IMR-90 (cell line): Measurements from ENCODE around the gene CLDN18. TPM values are rescaled to one million over a fixed set of nuclear protein-coding genes. Genes with fewer than 3 reads are reported as not detected.

Source experiments
- ATAC-seq: fragments of 200-7000 bp; cut with Tn5 transposase; 2 replicates; pipeline ENCODE4 v1.9.1; 2020; ENCODE audit warnings: low read depth, mild to moderate bottlenecking, moderate library complexity
- BruUV-seq: library from RNA; stranded (reverse); fragments of 400-500 nt; replicated peaks from 2 replicates; lab custom pipeline; 2021; lab: Mats Ljungman, UMichigan
- CTCF ChIA-PET: fragments of 300-600 bp; formaldehyde crosslinking; extraction: SDS; loops from one replicate; lab custom pipeline; 2021; ENCODE audit warnings: antibody characterized with exemption; lab: Yijun Ruan, JAX
- POLR2A ChIA-PET: fragments of 300-600 bp; sonication (Branson Sonifier 250); formaldehyde crosslinking; loops from one replicate; lab custom pipeline; 2022; ENCODE audit warnings: antibody characterized with exemption; ENCODE audit not compliant: unreplicated experiment; lab: Charles Lee
- DNase-seq: peaks from one replicate; pipeline ENCODE4 v3.0.0; 2013
- H2AFZ ChIP-seq: replicated peaks from 2 replicates; pipeline ENCODE3; 2013; ENCODE audit warnings: low read length, mild to moderate bottlenecking; ENCODE audit not compliant: poor library complexity
- H2AK5ac ChIP-seq: 2 replicates; pipeline ENCODE4 v1.6.1; 2013; ENCODE audit warnings: low read depth, low read length, inconsistent platforms
- H2AK9ac ChIP-seq: replicated peaks from 2 replicates; pipeline ENCODE3; 2013; ENCODE audit warnings: mild to moderate bottlenecking, low read depth, low read length, moderate library complexity; ENCODE audit not compliant: poor library complexity
- H2BK120ac ChIP-seq: 2 replicates; pipeline ENCODE4 v1.6.1; 2013; ENCODE audit warnings: low read depth, low read length, inconsistent platforms
- H2BK15ac ChIP-seq: 3 replicates; pipeline ENCODE4 v1.6.1; 2013; ENCODE audit warnings: low read depth, low read length, inconsistent platforms
- H2BK20ac ChIP-seq: 2 replicates; pipeline ENCODE4 v1.6.1; 2013; ENCODE audit warnings: low read depth, mild to moderate bottlenecking, inconsistent platforms, low read length, moderate library complexity
- H2BK5ac ChIP-seq: 2 replicates; pipeline ENCODE4 v1.6.1; 2013; ENCODE audit warnings: mild to moderate bottlenecking, low read depth, low read length, inconsistent platforms; ENCODE audit not compliant: poor library complexity, severe bottlenecking
- H3K14ac ChIP-seq: replicated peaks from 2 replicates; pipeline ENCODE4 v1.6.1; 2013; ENCODE audit warnings: low read depth, low read length, inconsistent platforms
- H3K18ac ChIP-seq: 2 replicates; pipeline ENCODE4 v1.6.1; 2013; ENCODE audit warnings: low read depth, low read length, control low read depth
- H3K23ac ChIP-seq: 2 replicates; pipeline ENCODE4 v1.6.1; 2013; ENCODE audit warnings: low read depth, low read length, inconsistent platforms
- H3K27ac ChIP-seq: 2 replicates; pipeline ENCODE4 v1.5.1; 2013; ENCODE audit warnings: mild to moderate bottlenecking, control low read depth, low read length; ENCODE audit not compliant: insufficient read depth
- H3K27me3 ChIP-seq: 2 replicates; pipeline ENCODE4 v1.6.1; 2013; ENCODE audit warnings: low read length; ENCODE audit not compliant: control insufficient read depth, insufficient read depth
- H3K36me3 ChIP-seq: 2 replicates; pipeline ENCODE4 v1.6.1; 2013; ENCODE audit warnings: low read length, mixed read lengths; ENCODE audit not compliant: control insufficient read depth, insufficient read depth
- H3K4ac ChIP-seq: 2 replicates; pipeline ENCODE4 v1.6.1; 2013; ENCODE audit warnings: low read depth, low read length, inconsistent platforms
- H3K4me1 ChIP-seq: 2 replicates; pipeline ENCODE4 v1.6.1; 2013; ENCODE audit warnings: low read length, mixed read lengths; ENCODE audit not compliant: control insufficient read depth, insufficient read depth
- H3K4me2 ChIP-seq: 2 replicates; pipeline ENCODE4 v1.6.1; 2013; ENCODE audit warnings: low read depth, mild to moderate bottlenecking, control low read depth, low read length, moderate library complexity
- H3K4me3 ChIP-seq: 2 replicates; pipeline ENCODE4 v1.5.1; 2013; ENCODE audit warnings: low read depth, mild to moderate bottlenecking, control low read depth, low read length, moderate library complexity; ENCODE audit not compliant: insufficient read depth
- H3K56ac ChIP-seq: 2 replicates; pipeline ENCODE4 v1.6.1; 2013; ENCODE audit warnings: low read length, inconsistent platforms; ENCODE audit not compliant: insufficient read depth; ENCODE audit errors: extremely low read depth
- H3K79me1 ChIP-seq, 2 experiments: 2 replicates each; pipeline ENCODE4 v1.6.1; 2013; ENCODE audit warnings: low read length in 2 of 2, inconsistent platforms in 1 of 2, low read depth in 1 of 2
- H3K9ac ChIP-seq: 2 replicates; pipeline ENCODE4 v1.6.1; 2013; ENCODE audit warnings: low read depth, low read length, control low read depth
- H3K9me1 ChIP-seq: 2 replicates; pipeline ENCODE4 v1.6.1; 2013; ENCODE audit warnings: low read length, inconsistent platforms; ENCODE audit not compliant: insufficient read depth
- H3K9me3 ChIP-seq: 2 replicates; pipeline ENCODE4 v1.6.1; 2013; ENCODE audit warnings: low read length; ENCODE audit not compliant: control insufficient read depth, insufficient read depth
- H4K20me1 ChIP-seq: 2 replicates; pipeline ENCODE4 v1.6.1; 2013; ENCODE audit warnings: low read length, inconsistent platforms; ENCODE audit not compliant: insufficient read depth
- H4K5ac ChIP-seq: 2 replicates; pipeline ENCODE4 v1.6.1; 2013; ENCODE audit warnings: mild to moderate bottlenecking, low read depth, low read length, control low read depth
- H4K8ac ChIP-seq, 2 experiments: 2 replicates each; pipeline ENCODE4 v1.6.1; 2013; ENCODE audit warnings: low read depth in 2 of 2, low read length in 2 of 2, control low read depth in 1 of 2, inconsistent platforms in 1 of 2
- H4K91ac ChIP-seq: 2 replicates; pipeline ENCODE4 v1.6.1; 2013; ENCODE audit warnings: low read depth, low read length, inconsistent platforms; ENCODE audit not compliant: insufficient read depth
- BHLHE40 ChIP-seq: fragments of 150-350 bp; IDR thresholded peaks from 2 replicates; pipeline ENCODE4 v1.6.1; 2016; ENCODE audit warnings: mild to moderate bottlenecking, low read depth, low read length
- FOS ChIP-seq: fragments of 150-350 bp; IDR thresholded peaks from 2 replicates; pipeline ENCODE4 v1.6.1; 2016; ENCODE audit warnings: low read depth, low read length
- MAFK ChIP-seq: IDR thresholded peaks from 2 replicates; pipeline ENCODE4 v1.6.1; 2012; ENCODE audit warnings: low read depth, low read length, improper control_type of control experiment
- MXI1 ChIP-seq: IDR thresholded peaks from 2 replicates; pipeline ENCODE4 v1.6.1; 2012; ENCODE audit warnings: low read depth, mild to moderate bottlenecking, low read length, moderate library complexity, borderline replicate concordance
- NFE2L2 ChIP-seq: fragments of 150-350 bp; IDR thresholded peaks from 2 replicates; pipeline ENCODE4 v1.6.1; 2016; ENCODE audit warnings: low read depth, mild to moderate bottlenecking, low read length
- POLR2A ChIP-seq: IDR thresholded peaks from 2 replicates; pipeline ENCODE4 v1.6.1; 2012; ENCODE audit warnings: mild to moderate bottlenecking, low read depth, low read length
- RFX5 ChIP-seq: IDR thresholded peaks from 2 replicates; pipeline ENCODE4 v1.8.0; 2012; ENCODE audit warnings: low read depth, mild to moderate bottlenecking, low read length, moderate library complexity
- WGBS, 2 experiments: methylation state at CpG; one replicate each; pipeline versions ENCODE4 v1.1.5 to v1.1.7; 2013; ENCODE audit warnings: missing lambda C conversion rate in 2 of 2; ENCODE audit not compliant: insufficient read length in 1 of 2; ENCODE audit errors: extremely low coverage in 2 of 2; 5-methylcytosine and 5-hydroxymethylcytosine counted together
- dilution Hi-C: fragments of 300-500 bp; cut with HindIII; formaldehyde crosslinking; loops from one replicate; pipeline ENCODE4 v1.14.3; 2018; ENCODE audit warnings: low sequenced_read_pairs; ENCODE audit not compliant: unreplicated experiment
- in situ Hi-C: fragments of 300-500 bp; cut with MboI; formaldehyde crosslinking; loops from 3 replicates; pipeline ENCODE4 v1.14.3; 2019; ENCODE audit warnings: low sequenced_read_pairs, inconsistent platforms, mixed read lengths
- intact Hi-C: fragments of 100-400 bp; cut with micrococcal nuclease; formaldehyde crosslinking; loops from 2 replicates; pipeline ENCODE4 v1.10.0; 2022
- polyA plus RNA-seq, 3 experiments: library from polyadenylated mRNA; depleted of rRNA; stranded (reverse); fragments of >200 nt; gene quantifications; 2 replicates each; pipeline ENCODE4 v1.2.3, GENCODE V29; 2012; ENCODE audit warnings: low replicate concordance in 1 of 3
- total RNA-seq: library from RNA; depleted of rRNA; stranded (reverse); fragments of >200 nt; gene quantifications from 2 replicates; pipeline ENCODE4 v1.2.3, GENCODE V29; 2012
- TF ChIP-seq, protein P1 (sequence below): fragments of 150-350 bp; IDR thresholded peaks from 2 replicates; pipeline ENCODE4 v1.6.1; 2017; ENCODE audit warnings: mild to moderate bottlenecking, antibody characterized with exemption, low read length, low read depth

Gene CLDN18
- total and polyA plus RNA-seq, 2 of the 4 experiments (the other 2 are of a cell fraction): not detected

DNA sequence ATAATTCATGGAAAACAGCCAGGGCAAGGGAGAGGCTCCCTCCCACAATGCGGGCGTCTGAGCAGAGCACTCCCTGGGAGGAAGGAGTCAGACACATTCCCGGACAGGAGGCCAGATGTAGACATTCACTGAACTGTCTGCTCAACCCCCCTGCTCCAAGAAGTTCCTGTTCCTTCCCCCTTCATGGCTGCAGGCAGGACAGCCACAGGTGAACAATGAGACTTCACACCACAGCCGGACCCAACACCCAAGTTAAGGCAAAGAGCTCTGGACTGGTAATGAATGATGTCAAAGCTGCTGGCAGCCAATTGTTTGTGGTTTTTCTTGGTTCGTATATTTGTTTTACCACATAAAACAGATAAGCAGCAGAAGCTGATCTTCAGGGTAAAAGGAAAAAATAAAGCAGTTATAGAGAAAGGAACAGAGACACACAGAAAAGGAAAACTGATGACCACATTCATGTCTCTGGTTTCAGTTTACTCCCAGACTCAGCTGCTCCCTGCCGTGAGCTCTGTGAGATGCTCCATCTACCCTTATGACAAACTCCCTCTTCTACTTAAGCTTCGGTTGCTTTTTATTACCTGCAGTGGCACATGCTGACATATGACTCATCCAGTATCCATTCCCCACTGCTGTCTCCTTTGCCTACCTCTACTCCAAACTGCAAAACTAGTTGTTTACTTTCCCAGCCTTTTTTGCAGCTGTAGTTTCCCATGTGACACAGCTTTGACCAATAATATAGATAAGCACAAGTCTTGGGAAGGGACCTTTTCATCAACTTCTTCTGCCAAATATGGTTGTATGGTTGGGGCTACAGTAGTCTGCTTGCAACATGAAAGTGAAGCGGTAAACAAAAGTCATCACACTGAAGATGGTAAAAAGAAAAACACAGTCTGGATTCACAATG lies 72.4 kb downstream of the CLDN18 start:
- Histone ChIP-seq H3K14ac (peak overlapping the region; percentile 70), H2BK20ac (0 out of 2 replicates have a peak overlapping the region, but pooled peaks have one; percentile 10), H2AK5ac (peak overlapping the region; percentile 87; the same call in 1 of the 2 replicates), H3K79me1 (peaks cover 13 to 48% of the 10 kb centered on the region in 2 experiments; a peak in 3 of 4 replicates), H3K4ac (peak overlapping the region; percentile 84), H4K5ac (peak overlapping the region; percentile 13; the same call in 1 of the 2 replicates), H3K56ac (peak overlapping the region; percentile 49), H3K23ac (peak overlapping the region; percentile 69), H4K8ac (peak overlapping the region; percentile 28 to 30; a peak in 1 of 4 replicates), H2AK9ac (peak overlapping the region; percentile 79), H3K9me3 (no peaks in the 10 kb centered on the region), H3K4me1 (peaks cover 26% of the 10 kb centered on the region), H3K9ac (peak overlapping the region; percentile 55), H3K9me1 (peaks cover 35% of the 10 kb centered on the region), H3K4me3 (peak overlapping the region; percentile 26), H3K18ac (peak overlapping the region; percentile 40; the same call in 1 of the 2 replicates), H3K27ac (peak overlapping the region; percentile 71), H4K20me1 (peaks cover 32% of the 10 kb centered on the region), H4K91ac (peak overlapping the region; percentile 78), H2BK15ac (peak overlapping the region; percentile 53; the same call in 1 of the 3 replicates), H2BK120ac (peak overlapping the region; percentile 75), H3K4me2 (peak overlapping the region; percentile 84), H3K27me3 (no peaks in the 10 kb centered on the region), H2AFZ (peak overlapping the region; percentile 79), H2BK5ac (peak overlapping the region; percentile 81), H3K36me3 (peaks cover 21% of the 10 kb centered on the region)
- ChIA-PET POLR2A (no interaction called here), CTCF (interaction anchor here (2.1 kb wide), 1 partner anchor 13 kb away, joined by 6 read pairs; no protein-coding TSS in a partner anchor)
- no peak for TF ChIP-seq RFX5
- TF ChIP-seq NFE2L2: no peak
- TF ChIP-seq, protein P1, sequence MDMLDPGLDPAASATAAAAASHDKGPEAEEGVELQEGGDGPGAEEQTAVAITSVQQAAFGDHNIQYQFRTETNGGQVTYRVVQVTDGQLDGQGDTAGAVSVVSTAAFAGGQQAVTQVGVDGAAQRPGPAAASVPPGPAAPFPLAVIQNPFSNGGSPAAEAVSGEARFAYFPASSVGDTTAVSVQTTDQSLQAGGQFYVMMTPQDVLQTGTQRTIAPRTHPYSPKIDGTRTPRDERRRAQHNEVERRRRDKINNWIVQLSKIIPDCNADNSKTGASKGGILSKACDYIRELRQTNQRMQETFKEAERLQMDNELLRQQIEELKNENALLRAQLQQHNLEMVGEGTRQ: peak; percentile 88
- TF ChIP-seq POLR2A: no peak
- TF ChIP-seq FOS: peak; percentile 78
- TF ChIP-seq BHLHE40: peak; percentile 77
- no peak; the same call in 1 of the 2 replicates for TF ChIP-seq MAFK
- TF ChIP-seq MXI1: 0 out of 2 replicates have a peak, but pooled peaks have one; percentile 10
- DNase-seq (peak; percentile 93), ATAC-seq (peak; percentile 59)
- in situ Hi-C loops: no loop called here
- dilution Hi-C loops: no loop called here
- 0% methylated on average over 2 of the region's 8 CpGs; no CpG with 5 or more reads in 1 of the 2 experiments for WGBS, 2 experiments
- intact Hi-C loops: loop anchor here (5.0 kb wide), 1 partner anchor 35 kb away; the partner anchor contains the start of gene DZIP1L
- BruUV-seq: no TSS peak
